ENCODE measurements around the gene KCTD4.

DNA sequence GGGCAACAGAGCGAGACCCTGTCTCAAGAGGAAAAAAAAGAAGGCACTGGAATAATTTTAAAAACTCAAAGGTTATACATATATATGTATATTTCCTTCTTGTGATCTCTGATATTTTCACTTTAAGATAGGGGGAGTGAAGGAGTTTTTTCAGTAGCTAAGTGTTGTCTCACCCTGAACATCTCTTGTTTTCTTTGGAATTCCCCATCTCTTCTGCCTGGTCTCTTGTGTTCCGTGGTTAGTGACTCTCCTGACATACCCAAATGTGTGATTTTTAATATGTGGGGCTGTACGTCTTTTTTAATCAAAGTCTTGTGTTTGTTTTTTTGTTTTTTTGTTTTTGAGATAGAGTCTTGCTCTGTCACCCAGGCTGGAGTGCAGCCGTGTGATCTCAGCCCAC lies 15.3 kb upstream of the KCTD4 start:
- TF ChIP-seq CTCF (IDR thresholded peaks at IDR 0.05) (no peak), POLR2A (IDR thresholded peaks at IDR 0.05) (no peak)

Data from testis (tissue), 2 donors.